SK-N-SH (cell line): ENCODE results near the gene STKLD1. TPM values are rescaled to one million over a fixed set of nuclear protein-coding genes. Genes with fewer than 3 reads are reported as not detected.

Experiments used
- CTCF ChIA-PET: fragments of 300-600, 350-600 bp; formaldehyde crosslinking; extraction: SDS; loops from one replicate; lab custom pipeline; 2021; lab: Yijun Ruan, JAX
- POLR2A ChIA-PET: fragments of 350-600 bp; sonication (Branson Sonifier 250); formaldehyde crosslinking; extraction: SDS; loops from one replicate; lab custom pipeline; 2020; ENCODE audit warnings: antibody characterized with exemption, inconsistent platforms; lab: Yijun Ruan, JAX
- DNase-seq: peaks from one replicate; pipeline ENCODE4 v3.0.0; 2012
- H2AFZ ChIP-seq: fragments of 200-600 bp; sonication (generic); 2 replicates; pipeline ENCODE4 v1.8.1; 2016; ENCODE audit warnings: antibody characterized with exemption, mild to moderate bottlenecking, low read depth
- H3F3A ChIP-seq: fragments of 200-600 bp; sonication (generic); replicated peaks from 2 replicates; pipeline ENCODE3; 2016; ENCODE audit warnings: antibody characterized with exemption, mild to moderate bottlenecking; ENCODE audit not compliant: insufficient read depth
- H3K27ac ChIP-seq, 2 experiments: fragments of 200-500 bp in 1 of 2; fragments of 200-600 bp in 1 of 2; sonication (Bioruptor generic) in 1 of 2; sonication (generic), shearing (Covaris generic) in 1 of 2; 2 replicates each; pipeline versions ENCODE4 v1.5.1 to v1.6.1; 2014 to 2016; ENCODE audit warnings: low read depth in 2 of 2, inconsistent platforms in 1 of 2, low read length in 1 of 2, mild to moderate bottlenecking in 1 of 2, mixed read lengths in 1 of 2
- H3K27me3 ChIP-seq: fragments of 200-600 bp; sonication (generic), shearing (Covaris generic); 2 replicates; pipeline ENCODE4 v1.6.1; 2016; ENCODE audit warnings: mixed run types; ENCODE audit not compliant: insufficient read depth
- H3K36me3 ChIP-seq, 2 experiments: fragments of 200-500 bp in 1 of 2; fragments of 200-600 bp in 1 of 2; sonication (Bioruptor generic) in 1 of 2; sonication (generic) in 1 of 2; replicated peaks in 1 of 2; 2 replicates each; pipeline versions ENCODE3 to v1.5.1; 2014 to 2016; ENCODE audit warnings: low read length in 1 of 2, mild to moderate bottlenecking in 1 of 2; ENCODE audit not compliant: insufficient read depth in 2 of 2, control insufficient read depth in 1 of 2
- H3K4me1 ChIP-seq, 2 experiments: fragments of 200-500 bp in 1 of 2; fragments of 200-600 bp in 1 of 2; sonication (Bioruptor generic) in 1 of 2; sonication (generic), shearing (Covaris generic) in 1 of 2; 2 replicates each; pipeline versions ENCODE4 v1.5.1 to v1.6.1; 2014 to 2016; ENCODE audit warnings: low read depth in 1 of 2, low read length in 1 of 2, mixed run types in 1 of 2; ENCODE audit not compliant: insufficient read depth in 2 of 2, control insufficient read depth in 1 of 2
- H3K4me2 ChIP-seq: fragments of 200-600 bp; sonication (generic), shearing (Covaris generic); 2 replicates; pipeline ENCODE4 v1.6.1; 2017; ENCODE audit warnings: mixed run types
- H3K4me3 ChIP-seq, 2 experiments: fragments of 200-500 bp in 1 of 2; fragments of 200-600 bp in 1 of 2; sonication (Bioruptor generic) in 1 of 2; sonication (generic), shearing (Covaris generic) in 1 of 2; 2 replicates each; pipeline versions ENCODE4 v1.5.1 to v1.8.1; 2014 to 2016; ENCODE audit warnings: low read depth in 2 of 2, inconsistent platforms in 1 of 2, low read length in 1 of 2, mild to moderate bottlenecking in 1 of 2, mixed read lengths in 1 of 2, moderate library complexity in 1 of 2
- H3K79me2 ChIP-seq: fragments of 200-600 bp; sonication (generic); 2 replicates; pipeline ENCODE4 v1.8.1; 2017; ENCODE audit warnings: mild to moderate bottlenecking; ENCODE audit not compliant: insufficient read depth
- H3K9ac ChIP-seq: fragments of 200-600 bp; sonication (generic); 2 replicates; pipeline ENCODE4 v1.6.1; 2017; ENCODE audit warnings: mixed run types
- H3K9me2 ChIP-seq: fragments of 200-600 bp; sonication (generic); 2 replicates; pipeline ENCODE4 v1.6.1; 2017; ENCODE audit warnings: mixed run types
- H3K9me3 ChIP-seq: fragments of 200-600 bp; sonication (generic); 2 replicates; pipeline ENCODE4 v1.6.1; 2017; ENCODE audit warnings: mixed run types, mild to moderate bottlenecking, moderate library complexity
- H4K20me1 ChIP-seq: fragments of 200-600 bp; sonication (generic); 2 replicates; pipeline ENCODE4 v1.6.1; 2017; ENCODE audit warnings: mild to moderate bottlenecking, mixed run types; ENCODE audit not compliant: insufficient read depth
- CHD2 ChIP-seq: fragments of 150-350 bp; IDR thresholded peaks from 2 replicates; pipeline ENCODE4 v1.6.1; 2018; ENCODE audit warnings: low read length; ENCODE audit not compliant: partially characterized antibody
- ELF1 ChIP-seq: IDR thresholded peaks from 2 replicates; pipeline ENCODE4 v1.4.0; 2012
- EP300 ChIP-seq, 2 experiments: IDR thresholded peaks; 2 replicates each; pipeline versions ENCODE4 v1.4.0 to v1.6.1; 2012; ENCODE audit warnings: borderline replicate concordance in 1 of 2, low read depth in 1 of 2, low read length in 1 of 2
- FOXM1 ChIP-seq: IDR thresholded peaks from 2 replicates; pipeline ENCODE4 v1.4.0; 2012; ENCODE audit warnings: low read depth, mild to moderate bottlenecking
- GABPA ChIP-seq: IDR thresholded peaks from 2 replicates; pipeline ENCODE4 v1.4.0; 2012; ENCODE audit warnings: low read depth, mild to moderate bottlenecking
- GATA2 ChIP-seq: sonication (generic); formaldehyde crosslinking; IDR thresholded peaks from 2 replicates; pipeline ENCODE4 v1.5.0; 2020; ENCODE audit warnings: mild to moderate bottlenecking, missing genetic modification reagents
- JUND ChIP-seq: IDR thresholded peaks from 2 replicates; pipeline ENCODE4 v1.4.0; 2012
- MAX ChIP-seq: IDR thresholded peaks from 2 replicates; pipeline ENCODE4 v1.4.0; 2012; ENCODE audit warnings: low read depth
- MEF2A ChIP-seq: IDR thresholded peaks from 2 replicates; pipeline ENCODE4 v1.4.0; 2012; ENCODE audit warnings: low read depth, borderline replicate concordance
- MXI1 ChIP-seq: IDR thresholded peaks from 2 replicates; pipeline ENCODE4 v1.6.1; 2012; ENCODE audit warnings: mild to moderate bottlenecking, low read depth, low read length, improper control_type of control experiment
- RFX5 ChIP-seq: IDR thresholded peaks from 2 replicates; pipeline ENCODE4 v1.6.1; 2012; ENCODE audit warnings: mild to moderate bottlenecking, improper control_type of control experiment, low read length
- USF2 ChIP-seq: fragments of 150-350 bp; IDR thresholded peaks from 2 replicates; pipeline ENCODE4 v1.6.1; 2017; ENCODE audit warnings: antibody characterized with exemption, low read length, low read depth, borderline replicate concordance
- YY1 ChIP-seq: IDR thresholded peaks from 2 replicates; pipeline ENCODE4 v1.4.0; 2012; ENCODE audit warnings: low read depth, mild to moderate bottlenecking
- ZBTB33 ChIP-seq: IDR thresholded peaks from 2 replicates; pipeline ENCODE4 v1.4.0; 2012; ENCODE audit warnings: low read depth, borderline replicate concordance
- WGBS: methylation state at CpG from one replicate; pipeline ENCODE4 v1.1.6; 2017; ENCODE audit warnings: low lambda C conversion rate; 5-methylcytosine and 5-hydroxymethylcytosine counted together
- polyA plus RNA-seq, 3 experiments: library from polyadenylated mRNA; depleted of rRNA; stranded (reverse); fragments of >200 nt; gene quantifications; 2 replicates each; pipeline ENCODE4 v1.2.3, GENCODE V29; 2012

The STKLD1 gene
- polyA plus RNA-seq, 1 of the 3 experiments (the other 2 are of a cell fraction): 2.3 TPM

- Histone ChIP-seq H3K9ac (no peak overlapping the region), H3K27me3 (no peaks in the 10 kb centered on the region), H3K79me2 (peaks cover 59% of the 10 kb centered on the region), H3K4me2 (no peak overlapping the region), H3K9me2 (no peaks in the 10 kb centered on the region), H2AFZ (no peak overlapping the region), H3K9me3 (no peaks in the 10 kb centered on the region), H3K27ac (no peak overlapping the region), H3K4me1 (peaks cover 8 to 21% of the 10 kb centered on the region in 2 experiments; a peak in 2 of 4 replicates), H3F3A (peaks cover 24% of the 10 kb centered on the region), H4K20me1 (peaks cover 34% of the 10 kb centered on the region), H3K36me3 (peaks cover 17 to 62% of the 10 kb centered on the region in 2 experiments), H3K4me3 (no peak overlapping the region)
- 91% methylated on average over 19 of the region's 21 CpGs for WGBS
- ChIA-PET POLR2A (interaction anchor here (1.2 kb wide), 1 partner anchor 13 kb away, joined by 4 read pairs; the partner anchor contains the start of genes MED22 and RPL7A), CTCF (interaction anchor here (0.8 to 3.3 kb wide), 4 partner anchors 15 to 125 kb away, joined by 3 to 19 read pairs (median 4); no protein-coding TSS in a partner anchor)
- DNase-seq: no peak
- TF ChIP-seq GABPA: no peak
- TF ChIP-seq FOXM1: no peak
- no peak for TF ChIP-seq GATA2 (CRISPR knock-in tag)
- no peak for TF ChIP-seq USF2
- TF ChIP-seq CHD2: no peak
- no peak for TF ChIP-seq MEF2A
- TF ChIP-seq ELF1: no peak
- TF ChIP-seq MAX: no peak
- TF ChIP-seq RFX5: no peak
- no peak for TF ChIP-seq YY1
- TF ChIP-seq ZBTB33: no peak
- no peak for TF ChIP-seq EP300 (IDR thresholded peaks at IDR 0.05; ENCODE audit: borderline replicate concordance in 1 of 2, low read depth in 1 of 2, low read length in 1 of 2)
- no peak for TF ChIP-seq JUND
- TF ChIP-seq MXI1: no peak
Observed at GRCh38 chr9:133360400-133361393, 15.5 kb upstream of the STKLD1 start.
